ENCODE results near the gene DSCAML1. TPM values are rescaled to one million over a fixed set of nuclear protein-coding genes. Genes with fewer than 3 reads are reported as not detected.

The DSCAML1 gene
- total and polyA plus RNA-seq, 2 of the 8 experiments (the other 6 are each of a cell fraction or from before 2014, with no cell fraction given) = 0.19 to 0.24 TPM

DNA sequence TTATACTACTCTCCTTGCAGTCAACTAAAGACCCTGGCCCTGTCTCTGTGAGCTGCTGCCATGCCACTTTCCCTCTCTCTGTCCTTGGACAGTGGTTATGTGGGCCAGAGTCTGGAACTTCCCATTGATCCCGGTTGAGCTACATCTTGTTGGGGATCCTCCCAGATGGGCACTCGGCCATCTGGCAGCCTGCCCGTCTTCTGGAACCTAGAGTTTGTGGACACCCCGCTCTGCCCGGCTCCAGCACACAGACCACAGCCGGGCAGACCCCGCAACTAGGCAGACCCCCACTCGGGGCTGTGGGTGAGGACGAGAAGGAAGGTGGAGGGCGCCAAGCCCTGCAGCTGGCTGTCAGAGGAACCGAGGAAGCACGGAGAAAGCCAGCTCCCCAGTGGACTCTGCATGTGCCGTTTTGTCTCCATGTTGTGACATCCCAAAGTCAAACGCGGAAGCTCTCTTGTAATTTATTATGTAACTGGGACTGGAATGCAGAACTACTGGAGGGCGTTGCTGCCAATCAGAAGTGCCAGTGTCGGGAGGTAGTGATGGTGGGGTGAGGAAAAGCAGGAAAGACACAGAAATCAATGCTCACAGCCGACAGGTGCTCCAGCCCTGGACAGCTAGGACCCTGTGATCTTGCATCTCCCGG lies 261.7 kb downstream of the DSCAML1 start (continued):
- TF ChIP-seq, protein P1, sequence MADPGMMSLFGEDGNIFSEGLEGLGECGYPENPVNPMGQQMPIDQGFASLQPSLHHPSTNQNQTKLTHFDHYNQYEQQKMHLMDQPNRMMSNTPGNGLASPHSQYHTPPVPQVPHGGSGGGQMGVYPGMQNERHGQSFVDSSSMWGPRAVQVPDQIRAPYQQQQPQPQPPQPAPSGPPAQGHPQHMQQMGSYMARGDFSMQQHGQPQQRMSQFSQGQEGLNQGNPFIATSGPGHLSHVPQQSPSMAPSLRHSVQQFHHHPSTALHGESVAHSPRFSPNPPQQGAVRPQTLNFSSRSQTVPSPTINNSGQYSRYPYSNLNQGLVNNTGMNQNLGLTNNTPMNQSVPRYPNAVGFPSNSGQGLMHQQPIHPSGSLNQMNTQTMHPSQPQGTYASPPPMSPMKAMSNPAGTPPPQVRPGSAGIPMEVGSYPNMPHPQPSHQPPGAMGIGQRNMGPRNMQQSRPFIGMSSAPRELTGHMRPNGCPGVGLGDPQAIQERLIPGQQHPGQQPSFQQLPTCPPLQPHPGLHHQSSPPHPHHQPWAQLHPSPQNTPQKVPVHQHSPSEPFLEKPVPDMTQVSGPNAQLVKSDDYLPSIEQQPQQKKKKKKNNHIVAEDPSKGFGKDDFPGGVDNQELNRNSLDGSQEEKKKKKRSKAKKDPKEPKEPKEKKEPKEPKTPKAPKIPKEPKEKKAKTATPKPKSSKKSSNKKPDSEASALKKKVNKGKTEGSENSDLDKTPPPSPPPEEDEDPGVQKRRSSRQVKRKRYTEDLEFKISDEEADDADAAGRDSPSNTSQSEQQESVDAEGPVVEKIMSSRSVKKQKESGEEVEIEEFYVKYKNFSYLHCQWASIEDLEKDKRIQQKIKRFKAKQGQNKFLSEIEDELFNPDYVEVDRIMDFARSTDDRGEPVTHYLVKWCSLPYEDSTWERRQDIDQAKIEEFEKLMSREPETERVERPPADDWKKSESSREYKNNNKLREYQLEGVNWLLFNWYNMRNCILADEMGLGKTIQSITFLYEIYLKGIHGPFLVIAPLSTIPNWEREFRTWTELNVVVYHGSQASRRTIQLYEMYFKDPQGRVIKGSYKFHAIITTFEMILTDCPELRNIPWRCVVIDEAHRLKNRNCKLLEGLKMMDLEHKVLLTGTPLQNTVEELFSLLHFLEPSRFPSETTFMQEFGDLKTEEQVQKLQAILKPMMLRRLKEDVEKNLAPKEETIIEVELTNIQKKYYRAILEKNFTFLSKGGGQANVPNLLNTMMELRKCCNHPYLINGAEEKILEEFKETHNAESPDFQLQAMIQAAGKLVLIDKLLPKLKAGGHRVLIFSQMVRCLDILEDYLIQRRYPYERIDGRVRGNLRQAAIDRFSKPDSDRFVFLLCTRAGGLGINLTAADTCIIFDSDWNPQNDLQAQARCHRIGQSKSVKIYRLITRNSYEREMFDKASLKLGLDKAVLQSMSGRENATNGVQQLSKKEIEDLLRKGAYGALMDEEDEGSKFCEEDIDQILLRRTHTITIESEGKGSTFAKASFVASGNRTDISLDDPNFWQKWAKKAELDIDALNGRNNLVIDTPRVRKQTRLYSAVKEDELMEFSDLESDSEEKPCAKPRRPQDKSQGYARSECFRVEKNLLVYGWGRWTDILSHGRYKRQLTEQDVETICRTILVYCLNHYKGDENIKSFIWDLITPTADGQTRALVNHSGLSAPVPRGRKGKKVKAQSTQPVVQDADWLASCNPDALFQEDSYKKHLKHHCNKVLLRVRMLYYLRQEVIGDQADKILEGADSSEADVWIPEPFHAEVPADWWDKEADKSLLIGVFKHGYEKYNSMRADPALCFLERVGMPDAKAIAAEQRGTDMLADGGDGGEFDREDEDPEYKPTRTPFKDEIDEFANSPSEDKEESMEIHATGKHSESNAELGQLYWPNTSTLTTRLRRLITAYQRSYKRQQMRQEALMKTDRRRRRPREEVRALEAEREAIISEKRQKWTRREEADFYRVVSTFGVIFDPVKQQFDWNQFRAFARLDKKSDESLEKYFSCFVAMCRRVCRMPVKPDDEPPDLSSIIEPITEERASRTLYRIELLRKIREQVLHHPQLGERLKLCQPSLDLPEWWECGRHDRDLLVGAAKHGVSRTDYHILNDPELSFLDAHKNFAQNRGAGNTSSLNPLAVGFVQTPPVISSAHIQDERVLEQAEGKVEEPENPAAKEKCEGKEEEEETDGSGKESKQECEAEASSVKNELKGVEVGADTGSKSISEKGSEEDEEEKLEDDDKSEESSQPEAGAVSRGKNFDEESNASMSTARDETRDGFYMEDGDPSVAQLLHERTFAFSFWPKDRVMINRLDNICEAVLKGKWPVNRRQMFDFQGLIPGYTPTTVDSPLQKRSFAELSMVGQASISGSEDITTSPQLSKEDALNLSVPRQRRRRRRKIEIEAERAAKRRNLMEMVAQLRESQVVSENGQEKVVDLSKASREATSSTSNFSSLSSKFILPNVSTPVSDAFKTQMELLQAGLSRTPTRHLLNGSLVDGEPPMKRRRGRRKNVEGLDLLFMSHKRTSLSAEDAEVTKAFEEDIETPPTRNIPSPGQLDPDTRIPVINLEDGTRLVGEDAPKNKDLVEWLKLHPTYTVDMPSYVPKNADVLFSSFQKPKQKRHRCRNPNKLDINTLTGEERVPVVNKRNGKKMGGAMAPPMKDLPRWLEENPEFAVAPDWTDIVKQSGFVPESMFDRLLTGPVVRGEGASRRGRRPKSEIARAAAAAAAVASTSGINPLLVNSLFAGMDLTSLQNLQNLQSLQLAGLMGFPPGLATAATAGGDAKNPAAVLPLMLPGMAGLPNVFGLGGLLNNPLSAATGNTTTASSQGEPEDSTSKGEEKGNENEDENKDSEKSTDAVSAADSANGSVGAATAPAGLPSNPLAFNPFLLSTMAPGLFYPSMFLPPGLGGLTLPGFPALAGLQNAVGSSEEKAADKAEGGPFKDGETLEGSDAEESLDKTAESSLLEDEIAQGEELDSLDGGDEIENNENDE (IDR thresholded peaks at IDR 0.05; ENCODE audit: insufficient replicate concordance, low read length) = no peak
- TF ChIP-seq KDM5A (IDR thresholded peaks at IDR 0.05; ENCODE audit: low read length) (no peak), BACH1 (IDR thresholded peaks at IDR 0.05; ENCODE audit: low read length) (no peak), KDM4A (IDR thresholded peaks at IDR 0.05; ENCODE audit: low read depth, low read length, severe bottlenecking) (no peak), POU5F1 (IDR thresholded peaks at IDR 0.05; ENCODE audit: low read depth, low read length) (no peak), HDAC2 (IDR thresholded peaks at IDR 0.05; ENCODE audit: borderline replicate concordance in 1 of 2, low read depth in 2 of 2, low read length in 2 of 2) (no peak), ZNF274 (IDR thresholded peaks at IDR 0.05; ENCODE audit: borderline replicate concordance, extremely low read depth, low read length) (no peak), TAF7 (optimal IDR thresholded peaks at IDR 0.05; ENCODE audit: borderline replicate concordance, low read depth, low read length) (no peak)
- TF ChIP-seq, protein P2, sequence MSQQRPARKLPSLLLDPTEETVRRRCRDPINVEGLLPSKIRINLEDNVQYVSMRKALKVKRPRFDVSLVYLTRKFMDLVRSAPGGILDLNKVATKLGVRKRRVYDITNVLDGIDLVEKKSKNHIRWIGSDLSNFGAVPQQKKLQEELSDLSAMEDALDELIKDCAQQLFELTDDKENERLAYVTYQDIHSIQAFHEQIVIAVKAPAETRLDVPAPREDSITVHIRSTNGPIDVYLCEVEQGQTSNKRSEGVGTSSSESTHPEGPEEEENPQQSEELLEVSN (IDR thresholded peaks at IDR 0.05) = no peak

All from H1 (cell line).